ENCODE data around the gene DNAH17. TPM values are rescaled to one million over a fixed set of nuclear protein-coding genes. Genes with fewer than 3 reads are reported as not detected.

DNAH17 gene
- total RNA-seq, 1 donor from 2014 or later: 1.3 TPM

DNA sequence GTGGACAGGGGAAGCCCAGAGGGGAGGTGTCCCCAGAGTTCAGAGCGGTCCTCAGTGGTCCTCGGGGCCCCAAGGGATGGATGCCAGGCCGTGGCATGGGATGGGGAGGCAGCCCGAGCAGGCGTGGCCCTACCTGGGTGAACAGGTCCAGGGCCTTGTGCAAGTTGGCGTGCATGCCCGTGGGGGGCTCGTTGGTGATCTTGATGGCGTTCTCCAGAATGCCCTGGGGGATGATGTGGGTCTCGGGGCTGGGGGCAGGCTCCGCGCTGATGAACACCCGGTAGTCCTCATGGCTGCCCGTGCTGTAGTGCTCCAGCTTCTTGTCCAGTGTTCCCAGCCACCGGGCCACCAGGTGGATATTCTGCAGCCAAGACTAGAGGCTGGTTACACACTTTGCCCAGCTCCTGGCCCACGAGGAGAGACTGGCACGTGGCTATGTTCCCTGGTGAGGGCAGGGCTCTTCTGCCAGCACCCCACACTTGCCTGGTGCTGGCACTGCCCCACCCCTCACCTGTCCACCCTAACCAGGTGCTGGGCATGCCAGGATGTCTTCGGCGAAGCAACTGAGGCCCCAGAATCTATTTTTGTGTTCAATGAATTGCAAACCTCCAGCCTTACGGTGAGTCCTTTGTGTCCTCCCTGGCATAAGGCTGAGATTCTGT is 139.6 kb downstream of the DNAH17 start:
- Mint-ChIP-seq H3K4me3 (ENCODE audit: unreplicated experiment) (no peak overlapping the region), H3K27ac (ENCODE audit: unreplicated experiment) (no peak overlapping the region), H3K4me1 (ENCODE audit: low read depth, unreplicated experiment) (peaks cover 18% of the 10 kb centered on the region), H3K9me3 (ENCODE audit: unreplicated experiment) (peaks cover 4% of the 10 kb centered on the region), H3K36me3 (ENCODE audit: unreplicated experiment) (no peaks in the 10 kb centered on the region), H3K27me3 (ENCODE audit: unreplicated experiment) (peaks cover 12% of the 10 kb centered on the region)
- no peak for TF ChIP-seq CTCF (IDR thresholded peaks at IDR 0.05; ENCODE audit: partially characterized antibody, unreplicated experiment)
- no peak for DNase-seq

GRCh38 chr17:78435330-78436005 is 141.7 kb downstream of the DNAH17 start:
- DNase-seq: no peak
- no peaks in the 10 kb centered on the region for H3K36me3 Mint-ChIP-seq (ENCODE audit: unreplicated experiment)
- no peak for TF ChIP-seq CTCF (IDR thresholded peaks at IDR 0.05; ENCODE audit: partially characterized antibody, unreplicated experiment)
- peaks cover 12% of the 10 kb centered on the region for H3K27me3 Mint-ChIP-seq (ENCODE audit: unreplicated experiment)
- peaks cover 4% of the 10 kb centered on the region for H3K9me3 Mint-ChIP-seq (ENCODE audit: unreplicated experiment)
- peaks cover 20% of the 10 kb centered on the region for H3K4me1 Mint-ChIP-seq (ENCODE audit: low read depth, unreplicated experiment)
- peak overlapping the region; percentile 17 for H3K27ac Mint-ChIP-seq (ENCODE audit: unreplicated experiment)
- H3K4me3 Mint-ChIP-seq (ENCODE audit: unreplicated experiment): no peak overlapping the region

GRCh38 chr17:78434455-78435329 is 142.5 kb downstream of the DNAH17 start:
- Mint-ChIP-seq H3K4me1 (ENCODE audit: low read depth, unreplicated experiment) (peaks cover 20% of the 10 kb centered on the region), H3K27me3 (ENCODE audit: unreplicated experiment) (peaks cover 12% of the 10 kb centered on the region), H3K4me3 (ENCODE audit: unreplicated experiment) (no peak overlapping the region), H3K36me3 (ENCODE audit: unreplicated experiment) (no peaks in the 10 kb centered on the region), H3K27ac (ENCODE audit: unreplicated experiment) (no peak overlapping the region), H3K9me3 (ENCODE audit: unreplicated experiment) (peaks cover 4% of the 10 kb centered on the region)
- no peak for DNase-seq
- no peak for TF ChIP-seq CTCF (IDR thresholded peaks at IDR 0.05; ENCODE audit: partially characterized antibody, unreplicated experiment)

GRCh38 chr17:78433780-78434335 is 143.3 kb downstream of the DNAH17 start:
- peaks cover 15% of the 10 kb centered on the region for H3K27me3 Mint-ChIP-seq (ENCODE audit: unreplicated experiment)
- no peak for DNase-seq
- no peaks in the 10 kb centered on the region for H3K36me3 Mint-ChIP-seq (ENCODE audit: unreplicated experiment)
- no peak for TF ChIP-seq CTCF (IDR thresholded peaks at IDR 0.05; ENCODE audit: partially characterized antibody, unreplicated experiment)
- H3K4me3 Mint-ChIP-seq (ENCODE audit: unreplicated experiment): no peak overlapping the region
- H3K27ac Mint-ChIP-seq (ENCODE audit: unreplicated experiment): no peak overlapping the region
- H3K4me1 Mint-ChIP-seq (ENCODE audit: low read depth, unreplicated experiment): peaks cover 20% of the 10 kb centered on the region
- peaks cover 4% of the 10 kb centered on the region for H3K9me3 Mint-ChIP-seq (ENCODE audit: unreplicated experiment)
